HepG2 (cell line): ENCODE data around the gene SH3YL1.

Experiments used
- CHD4 ChIP-seq: fragments of 200-600 bp; sonication (generic); IDR thresholded peaks from 2 replicates; pipeline ENCODE4 v1.7.0; 2017; ENCODE audit warnings: mild to moderate bottlenecking, low read length, borderline replicate concordance
- CTCF ChIP-seq: sonication (generic); formaldehyde crosslinking; IDR thresholded peaks from 2 replicates; pipeline ENCODE4 v1.5.0; 2020; ENCODE audit warnings: mild to moderate bottlenecking, missing genetic modification reagents, moderate library complexity
- FLYWCH1 ChIP-seq: sonication (generic); formaldehyde crosslinking; IDR thresholded peaks from 2 replicates; pipeline ENCODE4 v1.8.1; 2023; ENCODE audit warnings: mild to moderate bottlenecking, missing genetic modification reagents
- ONECUT2 ChIP-seq: sonication (generic); formaldehyde crosslinking; IDR thresholded peaks from 2 replicates; pipeline ENCODE4 v1.4.0; 2020; ENCODE audit warnings: missing genetic modification reagents
- RAD21 ChIP-seq: fragments of 450-650 bp; formaldehyde crosslinking; IDR thresholded peaks from 2 replicates; pipeline ENCODE4 v1.5.0; 2020; ENCODE audit warnings: mild to moderate bottlenecking

- no peak for TF ChIP-seq CHD4
- no peak for TF ChIP-seq FLYWCH1 (CRISPR knock-in tag)
- TF ChIP-seq CTCF (CRISPR knock-in tag): no peak
- no peak for TF ChIP-seq ONECUT2 (CRISPR knock-in tag)
- no peak for TF ChIP-seq RAD21 (CRISPR knock-in tag)
Measured at GRCh38 chr2:193141-193671, 70.6 kb downstream of the SH3YL1 start.
